ENCODE results near the gene ADAMTS19. TPM values are rescaled to one million over a fixed set of nuclear protein-coding genes. Genes with fewer than 3 reads are reported as not detected.

The ADAMTS19 gene
- polyA plus RNA-seq, 3 donors: not detected

DNA sequence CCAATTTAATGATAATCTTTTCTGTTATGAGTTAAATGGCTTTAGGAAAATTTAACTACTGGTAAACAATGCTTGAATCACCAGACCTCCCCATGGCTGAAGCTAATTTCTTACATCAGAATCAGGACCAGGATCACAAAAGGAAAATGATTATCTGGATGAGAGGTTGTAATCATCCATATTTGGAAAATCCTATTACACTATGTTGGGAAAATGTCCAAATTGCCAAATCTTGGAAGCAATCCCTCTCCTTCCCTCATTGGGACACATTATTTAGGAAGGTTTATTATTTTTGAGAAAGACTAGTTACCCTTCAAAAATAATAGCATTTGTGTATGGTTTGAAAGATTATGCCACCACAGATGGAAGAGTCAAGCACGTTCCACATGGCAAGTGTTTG, 157.1 kb downstream of the ADAMTS19 start:
- TF ChIP-seq, protein P1, sequence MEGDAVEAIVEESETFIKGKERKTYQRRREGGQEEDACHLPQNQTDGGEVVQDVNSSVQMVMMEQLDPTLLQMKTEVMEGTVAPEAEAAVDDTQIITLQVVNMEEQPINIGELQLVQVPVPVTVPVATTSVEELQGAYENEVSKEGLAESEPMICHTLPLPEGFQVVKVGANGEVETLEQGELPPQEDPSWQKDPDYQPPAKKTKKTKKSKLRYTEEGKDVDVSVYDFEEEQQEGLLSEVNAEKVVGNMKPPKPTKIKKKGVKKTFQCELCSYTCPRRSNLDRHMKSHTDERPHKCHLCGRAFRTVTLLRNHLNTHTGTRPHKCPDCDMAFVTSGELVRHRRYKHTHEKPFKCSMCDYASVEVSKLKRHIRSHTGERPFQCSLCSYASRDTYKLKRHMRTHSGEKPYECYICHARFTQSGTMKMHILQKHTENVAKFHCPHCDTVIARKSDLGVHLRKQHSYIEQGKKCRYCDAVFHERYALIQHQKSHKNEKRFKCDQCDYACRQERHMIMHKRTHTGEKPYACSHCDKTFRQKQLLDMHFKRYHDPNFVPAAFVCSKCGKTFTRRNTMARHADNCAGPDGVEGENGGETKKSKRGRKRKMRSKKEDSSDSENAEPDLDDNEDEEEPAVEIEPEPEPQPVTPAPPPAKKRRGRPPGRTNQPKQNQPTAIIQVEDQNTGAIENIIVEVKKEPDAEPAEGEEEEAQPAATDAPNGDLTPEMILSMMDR (IDR thresholded peaks at IDR 0.05): no peak
- intact Hi-C loops (cut with micrococcal nuclease): no loop called here
- Histone ChIP-seq H2AFZ (ENCODE audit: insufficient read depth, low read depth, low read length, poor library complexity, severe bottlenecking) (no peak overlapping the region), H4K20me1 (ENCODE audit: insufficient read depth, low read length) (no peaks in the 10 kb centered on the region), H3K27me3 (ENCODE audit: control insufficient read depth in 2 of 2, insufficient read depth in 2 of 2, low read length in 2 of 2) (no peaks in the 10 kb centered on the region), H3K36me3 (replicated peaks in 1 of 2; ENCODE audit: control insufficient read depth in 1 of 2, insufficient read depth in 2 of 2, low read length in 2 of 2) (no peaks in the 10 kb centered on the region), H3K79me2 (ENCODE audit: insufficient read depth, low read length) (no peaks in the 10 kb centered on the region), H3K4me1 (ENCODE audit: control insufficient read depth in 1 of 2, insufficient read depth in 2 of 2, low read length in 2 of 2) (no peaks in the 10 kb centered on the region), H3K4me2 (replicated peaks; ENCODE audit: extremely low read depth, low read length, poor library complexity, severe bottlenecking) (no peak overlapping the region), H3K27ac (ENCODE audit: low read depth in 1 of 2, low read length in 2 of 2) (no peak overlapping the region), H3K9me3 (replicated peaks in 1 of 2; ENCODE audit: control insufficient read depth in 1 of 2, insufficient read depth in 1 of 2, low read length in 2 of 2) (no peaks in the 10 kb centered on the region), H3K4me3 (replicated peaks in 1 of 3; ENCODE audit: low read depth in 2 of 3, low read length in 3 of 3) (no peak overlapping the region), H3K9ac (ENCODE audit: insufficient read depth, low read length, poor library complexity, severe bottlenecking) (no peak overlapping the region)
- H3K9me3 Mint-ChIP-seq: peaks cover 0 to 8% (median 3%) of the 10 kb centered on the region in 7 donors
- H3K36me3 Mint-ChIP-seq: no peaks in the 10 kb centered on the region
- no peaks in the 10 kb centered on the region for H3K4me1 Mint-ChIP-seq
- WGBS (ENCODE audit: insufficient coverage): no CpG with 5 or more reads among the region's 1 CpG
- DNase-seq: no peak
- no peak overlapping the region for H3K4me3 Mint-ChIP-seq
- no peaks in the 10 kb centered on the region for H3K27me3 Mint-ChIP-seq (ENCODE audit: low read depth in 3 of 3)
- no peak overlapping the region for H3K27ac Mint-ChIP-seq

DNA sequence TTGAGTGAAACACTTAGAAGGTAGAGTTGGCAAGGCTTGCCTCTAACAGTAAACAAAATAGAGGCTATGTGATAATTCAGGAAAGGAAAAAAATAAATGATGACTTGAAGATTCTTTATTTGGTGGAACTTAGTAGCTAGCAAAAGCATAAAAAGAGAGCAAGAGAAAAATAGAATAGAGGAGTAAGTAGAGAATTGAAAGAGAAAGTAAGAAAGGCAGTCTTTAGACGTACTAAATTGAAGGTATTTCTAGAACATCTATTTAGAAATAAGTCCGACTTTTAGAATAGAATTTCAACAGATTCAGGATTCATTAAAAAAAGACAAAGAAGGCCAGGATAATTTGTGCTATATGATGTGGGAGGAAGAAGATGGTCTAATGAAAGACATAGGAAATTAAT, 159.7 kb downstream of the ADAMTS19 start:
- H3K9me3 Mint-ChIP-seq: peaks cover 0 to 3% (median 0%) of the 10 kb centered on the region in 7 donors
- TF ChIP-seq, protein P1 (IDR thresholded peaks at IDR 0.05): no peak
- Histone ChIP-seq H3K9me3 (replicated peaks in 1 of 2; ENCODE audit: control insufficient read depth in 1 of 2, insufficient read depth in 1 of 2, low read length in 2 of 2) (no peaks in the 10 kb centered on the region), H3K4me1 (ENCODE audit: control insufficient read depth in 1 of 2, insufficient read depth in 2 of 2, low read length in 2 of 2) (no peaks in the 10 kb centered on the region), H3K27me3 (ENCODE audit: control insufficient read depth in 2 of 2, insufficient read depth in 2 of 2, low read length in 2 of 2) (no peaks in the 10 kb centered on the region), H3K36me3 (replicated peaks in 1 of 2; ENCODE audit: control insufficient read depth in 1 of 2, insufficient read depth in 2 of 2, low read length in 2 of 2) (no peaks in the 10 kb centered on the region), H3K4me3 (replicated peaks in 1 of 3; ENCODE audit: low read depth in 2 of 3, low read length in 3 of 3) (no peak overlapping the region), H4K20me1 (ENCODE audit: insufficient read depth, low read length) (no peaks in the 10 kb centered on the region), H3K79me2 (ENCODE audit: insufficient read depth, low read length) (no peaks in the 10 kb centered on the region), H3K9ac (ENCODE audit: insufficient read depth, low read length, poor library complexity, severe bottlenecking) (no peak overlapping the region), H2AFZ (ENCODE audit: insufficient read depth, low read depth, low read length, poor library complexity, severe bottlenecking) (no peak overlapping the region), H3K4me2 (replicated peaks; ENCODE audit: extremely low read depth, low read length, poor library complexity, severe bottlenecking) (no peak overlapping the region), H3K27ac (ENCODE audit: low read depth in 1 of 2, low read length in 2 of 2) (no peak overlapping the region)
- no peaks in the 10 kb centered on the region for H3K4me1 Mint-ChIP-seq
- intact Hi-C loops (cut with micrococcal nuclease): no loop called here
- no peaks in the 10 kb centered on the region for H3K36me3 Mint-ChIP-seq
- no peak overlapping the region for H3K27ac Mint-ChIP-seq
- WGBS (ENCODE audit: insufficient coverage): no CpG with 5 or more reads among the region's 2 CpGs
- no peak overlapping the region for H3K4me3 Mint-ChIP-seq
- no peaks in the 10 kb centered on the region for H3K27me3 Mint-ChIP-seq (ENCODE audit: low read depth in 3 of 3)
- DNase-seq: no peak

All from CD14-positive monocyte (primary cell).